ENCODE measurements around the gene CACNA2D2. TPM values are rescaled to one million over a fixed set of nuclear protein-coding genes. Genes with fewer than 3 reads are reported as not detected.

Gene CACNA2D2
- polyA plus RNA-seq, 1 of the 3 experiments (the other 2 are of a cell fraction) = 1.1 TPM

DNA sequence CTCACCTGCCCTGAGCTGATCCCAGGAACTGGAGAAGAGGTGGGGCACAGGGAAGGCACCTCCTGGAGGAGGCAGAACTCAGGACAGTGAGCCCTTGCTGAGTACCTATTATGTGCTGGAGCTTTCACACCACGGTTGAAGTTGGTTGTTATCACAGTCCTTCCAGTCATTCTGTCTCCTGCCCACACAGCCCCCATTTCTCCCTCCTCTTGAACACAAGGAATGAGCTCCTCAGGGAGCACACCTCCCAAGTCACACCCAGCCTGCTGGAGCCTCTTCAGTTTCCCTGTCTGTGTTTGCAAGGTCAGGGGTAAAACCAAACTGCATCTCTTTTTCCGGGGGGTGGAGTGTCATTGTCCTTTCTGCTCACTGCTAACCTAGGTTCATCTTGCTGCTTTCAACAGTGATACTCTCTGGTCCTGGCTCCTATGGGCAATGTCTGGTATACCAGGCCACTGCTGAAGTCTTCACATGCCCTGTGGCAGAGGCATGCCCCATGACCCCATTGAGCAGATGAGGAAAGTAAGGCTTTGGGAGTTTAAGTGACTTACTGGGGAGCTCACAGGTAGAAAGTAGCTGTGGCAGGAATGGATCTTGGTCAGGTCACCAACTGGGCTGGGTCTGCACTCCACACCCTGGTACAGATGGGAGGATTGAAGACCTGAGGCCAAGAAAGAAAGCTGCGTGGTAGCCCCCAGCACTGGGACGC, 34.1 kb upstream of the CACNA2D2 start:
- H3K27me3 ChIP-seq (ENCODE audit: insufficient read depth) = peaks cover 13% of the 10 kb centered on the region
- no peak overlapping the region for H3K4me3 ChIP-seq (ENCODE audit: low read depth in 2 of 2, low read length in 1 of 2)
- no peak overlapping the region for H3K27ac ChIP-seq (ENCODE audit: low read depth in 2 of 2, low read length in 1 of 2)
- no peaks in the 10 kb centered on the region for H3F3A ChIP-seq (replicated peaks; ENCODE audit: insufficient read depth)
- H3K9me2 ChIP-seq = no peaks in the 10 kb centered on the region
- H2AFZ ChIP-seq (ENCODE audit: low read depth) = no peak overlapping the region
- H3K36me3 ChIP-seq (replicated peaks in 1 of 2; ENCODE audit: control insufficient read depth in 1 of 2, insufficient read depth in 2 of 2, low read length in 1 of 2) = no peaks in the 10 kb centered on the region
- H3K9ac ChIP-seq = no peak overlapping the region
- no peaks in the 10 kb centered on the region for H4K20me1 ChIP-seq (ENCODE audit: insufficient read depth)
- 47% methylated on average over 4 of the region's 4 CpGs for WGBS (ENCODE audit: low lambda C conversion rate)
- no peak for DNase-seq
- TF ChIP-seq YY1 (IDR thresholded peaks at IDR 0.05; ENCODE audit: low read depth) = no peak
- no peak for TF ChIP-seq POLR2AphosphoS5 (IDR thresholded peaks at IDR 0.05; ENCODE audit: low read depth, low read length)
- TF ChIP-seq EZH2phosphoT487 (IDR thresholded peaks at IDR 0.05; ENCODE audit: borderline replicate concordance, low read depth) = no peak
- no peak for TF ChIP-seq MXI1 (IDR thresholded peaks at IDR 0.05; ENCODE audit: low read depth, low read length)
- TF ChIP-seq EP300 (IDR thresholded peaks at IDR 0.05; ENCODE audit: borderline replicate concordance in 1 of 2, low read depth in 1 of 2, low read length in 1 of 2) = no peak
- TF ChIP-seq, protein P1, sequence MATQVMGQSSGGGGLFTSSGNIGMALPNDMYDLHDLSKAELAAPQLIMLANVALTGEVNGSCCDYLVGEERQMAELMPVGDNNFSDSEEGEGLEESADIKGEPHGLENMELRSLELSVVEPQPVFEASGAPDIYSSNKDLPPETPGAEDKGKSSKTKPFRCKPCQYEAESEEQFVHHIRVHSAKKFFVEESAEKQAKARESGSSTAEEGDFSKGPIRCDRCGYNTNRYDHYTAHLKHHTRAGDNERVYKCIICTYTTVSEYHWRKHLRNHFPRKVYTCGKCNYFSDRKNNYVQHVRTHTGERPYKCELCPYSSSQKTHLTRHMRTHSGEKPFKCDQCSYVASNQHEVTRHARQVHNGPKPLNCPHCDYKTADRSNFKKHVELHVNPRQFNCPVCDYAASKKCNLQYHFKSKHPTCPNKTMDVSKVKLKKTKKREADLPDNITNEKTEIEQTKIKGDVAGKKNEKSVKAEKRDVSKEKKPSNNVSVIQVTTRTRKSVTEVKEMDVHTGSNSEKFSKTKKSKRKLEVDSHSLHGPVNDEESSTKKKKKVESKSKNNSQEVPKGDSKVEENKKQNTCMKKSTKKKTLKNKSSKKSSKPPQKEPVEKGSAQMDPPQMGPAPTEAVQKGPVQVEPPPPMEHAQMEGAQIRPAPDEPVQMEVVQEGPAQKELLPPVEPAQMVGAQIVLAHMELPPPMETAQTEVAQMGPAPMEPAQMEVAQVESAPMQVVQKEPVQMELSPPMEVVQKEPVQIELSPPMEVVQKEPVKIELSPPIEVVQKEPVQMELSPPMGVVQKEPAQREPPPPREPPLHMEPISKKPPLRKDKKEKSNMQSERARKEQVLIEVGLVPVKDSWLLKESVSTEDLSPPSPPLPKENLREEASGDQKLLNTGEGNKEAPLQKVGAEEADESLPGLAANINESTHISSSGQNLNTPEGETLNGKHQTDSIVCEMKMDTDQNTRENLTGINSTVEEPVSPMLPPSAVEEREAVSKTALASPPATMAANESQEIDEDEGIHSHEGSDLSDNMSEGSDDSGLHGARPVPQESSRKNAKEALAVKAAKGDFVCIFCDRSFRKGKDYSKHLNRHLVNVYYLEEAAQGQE (IDR thresholded peaks at IDR 0.05; ENCODE audit: low read depth, low read length) = no peak
- TF ChIP-seq RAD21 (IDR thresholded peaks at IDR 0.05; ENCODE audit: low read length) = no peak
- TF ChIP-seq NFIC (IDR thresholded peaks at IDR 0.05; ENCODE audit: borderline replicate concordance) = no peak
- no peak for TF ChIP-seq FOXM1 (IDR thresholded peaks at IDR 0.05; ENCODE audit: low read depth)
- TF ChIP-seq, protein P2, sequence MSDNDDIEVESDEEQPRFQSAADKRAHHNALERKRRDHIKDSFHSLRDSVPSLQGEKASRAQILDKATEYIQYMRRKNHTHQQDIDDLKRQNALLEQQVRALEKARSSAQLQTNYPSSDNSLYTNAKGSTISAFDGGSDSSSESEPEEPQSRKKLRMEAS (IDR thresholded peaks at IDR 0.05; ENCODE audit: low read depth) = no peak
- TF ChIP-seq RXRA (IDR thresholded peaks at IDR 0.05; ENCODE audit: borderline replicate concordance, low read depth) = no peak
- TF ChIP-seq ELF1 (IDR thresholded peaks at IDR 0.05) = no peak
- TF ChIP-seq NRF1 (IDR thresholded peaks at IDR 0.05; ENCODE audit: low read depth, low read length) = no peak
- TF ChIP-seq, protein P3, sequence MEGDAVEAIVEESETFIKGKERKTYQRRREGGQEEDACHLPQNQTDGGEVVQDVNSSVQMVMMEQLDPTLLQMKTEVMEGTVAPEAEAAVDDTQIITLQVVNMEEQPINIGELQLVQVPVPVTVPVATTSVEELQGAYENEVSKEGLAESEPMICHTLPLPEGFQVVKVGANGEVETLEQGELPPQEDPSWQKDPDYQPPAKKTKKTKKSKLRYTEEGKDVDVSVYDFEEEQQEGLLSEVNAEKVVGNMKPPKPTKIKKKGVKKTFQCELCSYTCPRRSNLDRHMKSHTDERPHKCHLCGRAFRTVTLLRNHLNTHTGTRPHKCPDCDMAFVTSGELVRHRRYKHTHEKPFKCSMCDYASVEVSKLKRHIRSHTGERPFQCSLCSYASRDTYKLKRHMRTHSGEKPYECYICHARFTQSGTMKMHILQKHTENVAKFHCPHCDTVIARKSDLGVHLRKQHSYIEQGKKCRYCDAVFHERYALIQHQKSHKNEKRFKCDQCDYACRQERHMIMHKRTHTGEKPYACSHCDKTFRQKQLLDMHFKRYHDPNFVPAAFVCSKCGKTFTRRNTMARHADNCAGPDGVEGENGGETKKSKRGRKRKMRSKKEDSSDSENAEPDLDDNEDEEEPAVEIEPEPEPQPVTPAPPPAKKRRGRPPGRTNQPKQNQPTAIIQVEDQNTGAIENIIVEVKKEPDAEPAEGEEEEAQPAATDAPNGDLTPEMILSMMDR (IDR thresholded peaks at IDR 0.05) = no peak
- TF ChIP-seq FOSL2 (IDR thresholded peaks at IDR 0.05; ENCODE audit: borderline replicate concordance, low read depth) = no peak
- no peaks in the 10 kb centered on the region for H3K79me2 ChIP-seq (ENCODE audit: insufficient read depth)
- CTCF ChIA-PET = interaction anchor here (0.8 to 22.6 kb wide), 10 partner anchors 8 to 190 kb away, joined by 3 to 499 read pairs (median 4); no protein-coding TSS in a partner anchor
- H3K4me1 ChIP-seq (ENCODE audit: control insufficient read depth in 1 of 2, insufficient read depth in 2 of 2, low read depth in 1 of 2, low read length in 1 of 2) = peaks cover 0 to 36% of the 10 kb centered on the region in 2 experiments; a peak in 1 of 4 replicates
- POLR2A ChIA-PET = no interaction called here
- H3K9me3 ChIP-seq = no peaks in the 10 kb centered on the region
- H3K4me2 ChIP-seq = no peak overlapping the region

Measured in SK-N-SH (cell line).